Gastrocnemius medialis (tissue), 4 donors: Measurements from ENCODE around the gene KRTAP20-3. TPM values are rescaled to one million over a fixed set of nuclear protein-coding genes. Genes with fewer than 3 reads are reported as not detected.

ENCODE experiments used
- ATAC-seq, 2 donors: fragments of 150-250 bp; one replicate each; pipeline ENCODE4 v1.9.1; 2016
- DNase-seq, 2 donors: peaks; one replicate each; pipeline ENCODE4 v3.0.0-alpha.2; 2019
- H3K27ac ChIP-seq, 4 donors: fragments of 200-600 bp; sonication (generic); 1 replicate in 1 of 4; 2 replicates in 3 of 4; pipeline ENCODE4 v1.5.1; 2016 to 2018; ENCODE audit warnings: mild to moderate bottlenecking in 2 of 4, moderate library complexity in 1 of 4
- H3K27me3 ChIP-seq, 3 donors: fragments of 200-600 bp; sonication (generic) in 2 of 3; 1 replicate in 1 of 3; 2 replicates in 2 of 3; pipeline versions ENCODE4 v1.5.1 to v1.6.0; 2016 to 2019; ENCODE audit warnings: mild to moderate bottlenecking in 1 of 3, moderate library complexity in 1 of 3
- H3K36me3 ChIP-seq, 2 donors: fragments of 200-600 bp; sonication (generic) in 1 of 2; one replicate each; pipeline ENCODE4 v1.5.1; 2017 to 2018
- H3K4me1 ChIP-seq, 2 donors: fragments of 200-600 bp; sonication (generic) in 1 of 2; one replicate each; pipeline ENCODE4 v1.5.1; 2016 to 2017; ENCODE audit warnings: mild to moderate bottlenecking in 2 of 2
- H3K4me3 ChIP-seq, 4 donors: fragments of 200-600 bp; sonication (generic) in 3 of 4; 1 replicate in 1 of 4; 2 replicates in 3 of 4; pipeline ENCODE4 v1.5.1; 2016 to 2019; ENCODE audit warnings: mild to moderate bottlenecking in 2 of 4
- H3K9me3 ChIP-seq, 3 donors: fragments of 200-600 bp; sonication (generic) in 2 of 3; 1 replicate in 1 of 3; 2 replicates in 2 of 3; pipeline ENCODE4 v1.5.1; 2016 to 2019
- CTCF ChIP-seq, 5 experiments: fragments of 450-650 bp in 3 of 5; fragments of 200-600 bp in 2 of 5; sonication (generic) in 2 of 5; IDR thresholded peaks in 4 of 5; conservative IDR thresholded peaks in 1 of 5; 1 replicate in 4 of 5; 2 replicates in 1 of 5; pipeline ENCODE4 v1.5.1; 2016 to 2019; ENCODE audit warnings: antibody characterized with exemption in 5 of 5, mild to moderate bottlenecking in 3 of 5, moderate library complexity in 3 of 5
- POLR2A ChIP-seq, 2 donors: fragments of 450-650 bp; IDR thresholded peaks; one replicate each; pipeline ENCODE4 v1.6.1; 2017; ENCODE audit warnings: antibody characterized with exemption in 2 of 2, mild to moderate bottlenecking in 2 of 2, moderate library complexity in 2 of 2
- in situ Hi-C, 4 donors: fragments of 200-750 bp; cut with MboI; loops; one replicate each; pipeline versions ENCODE4 v1.15.0 to v1.8.0; 2017; ENCODE audit warnings: low sequenced_read_pairs in 4 of 4
- intact Hi-C: fragments of 100-400 bp; cut with DNase I; formaldehyde crosslinking; loops from one replicate; pipeline ENCODE4 v1.15.1; 2023; ENCODE audit warnings: low total_unique reads
- total RNA-seq, 4 donors: library from RNA; depleted of rRNA; stranded (reverse); fragments of >200 nt; gene quantifications; one replicate each; pipeline versions ENCODE4 v1.1.0 to v1.2.3, GENCODE V29; 2016

Gene KRTAP20-3
- total RNA-seq, 4 donors from 2014 or later, result not detected

GRCh38 chr21:30638686-30639085 lies 4.0 kb upstream of the KRTAP20-3 start:
- Histone ChIP-seq H3K27ac (no peak overlapping the region), H3K36me3 (no peaks in the 10 kb centered on the region), H3K4me3 (no peak overlapping the region), H3K9me3 (no peaks in the 10 kb centered on the region), H3K27me3 (no peaks in the 10 kb centered on the region), H3K4me1 (no peaks in the 10 kb centered on the region)
- ATAC-seq (no peak), DNase-seq (no peak)
- intact Hi-C loops (no loop called here), in situ Hi-C loops (loop anchor here in 1 of 4 donors (10.0 kb wide), 1 partner anchor 56 kb away; no protein-coding TSS in a partner anchor)
- TF ChIP-seq CTCF (IDR thresholded peaks at IDR 0.05 in 4 of 5, conservative IDR thresholded peaks at IDR 0.05 in 1 of 5) (no peak), POLR2A (IDR thresholded peaks at IDR 0.05) (no peak)

DNA sequence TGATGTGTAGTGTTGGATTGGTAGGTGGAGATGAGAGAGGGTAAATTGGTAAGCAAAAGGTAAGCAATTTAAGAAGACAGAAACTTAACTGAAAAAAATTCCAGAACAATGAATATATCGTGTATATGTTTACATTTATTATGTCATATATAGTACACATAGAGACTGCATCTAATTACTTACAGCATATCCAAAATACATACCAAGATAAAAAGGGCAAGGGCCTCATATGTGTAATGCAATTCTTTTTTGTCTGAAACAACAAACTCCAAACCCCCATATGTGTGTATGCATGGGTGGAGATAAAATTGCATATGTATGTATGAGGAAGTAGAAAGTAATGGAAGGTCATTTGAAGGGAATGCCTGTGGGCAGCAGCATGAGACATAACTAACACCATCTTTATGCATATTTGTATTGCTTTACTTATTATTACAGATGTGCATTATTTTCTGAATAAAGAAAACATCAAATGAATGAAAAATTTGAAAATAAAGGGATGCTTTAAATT lies 4.3 kb downstream of the KRTAP20-3 start:
- H3K4me3 ChIP-seq, result no peak overlapping the region
- no peaks in the 10 kb centered on the region for H3K9me3 ChIP-seq
- H3K27me3 ChIP-seq, result no peaks in the 10 kb centered on the region
- intact Hi-C loops, result no loop called here
- TF ChIP-seq CTCF (IDR thresholded peaks at IDR 0.05 in 4 of 5, conservative IDR thresholded peaks at IDR 0.05 in 1 of 5), result no peak
- TF ChIP-seq POLR2A (IDR thresholded peaks at IDR 0.05), result no peak
- no peaks in the 10 kb centered on the region for H3K36me3 ChIP-seq
- in situ Hi-C loops, result no loop called here
- ATAC-seq, result no peak
- no peak for DNase-seq
- no peak overlapping the region for H3K27ac ChIP-seq
- no peaks in the 10 kb centered on the region for H3K4me1 ChIP-seq

GRCh38 chr21:30652891-30653290 lies 10.2 kb downstream of the KRTAP20-3 start:
- in situ Hi-C loops, result no loop called here
- no peak for ATAC-seq

DNA sequence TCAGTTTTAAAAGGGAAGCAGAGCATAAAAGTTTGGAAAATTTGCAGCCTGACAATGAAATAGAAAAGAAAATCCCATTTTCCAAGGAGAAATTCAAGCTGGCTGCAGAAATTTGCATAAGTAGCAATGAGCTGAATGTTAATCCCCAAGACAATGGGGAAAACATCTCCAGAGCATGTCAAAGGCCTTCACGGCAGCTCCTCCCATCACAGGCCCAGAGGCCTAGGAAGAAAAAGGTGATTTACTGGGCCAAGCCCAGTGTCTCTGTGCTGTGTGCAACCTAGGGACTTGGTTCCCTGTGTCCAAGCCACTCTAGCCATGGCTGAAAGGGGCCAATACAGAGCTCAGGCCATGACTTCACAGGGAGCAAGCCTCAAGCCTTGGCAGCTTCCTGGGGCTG lies 26.1 kb downstream of the KRTAP20-3 start:
- in situ Hi-C loops, result no loop called here
- intact Hi-C loops, result no loop called here
- DNase-seq, result no peak

More at GRCh38 chr21:30652891-30653290, 10.2 kb downstream of the KRTAP20-3 start:
- Histone ChIP-seq H3K27ac (no peak overlapping the region), H3K4me1 (no peaks in the 10 kb centered on the region), H3K27me3 (no peaks in the 10 kb centered on the region), H3K36me3 (no peaks in the 10 kb centered on the region), H3K4me3 (no peak overlapping the region), H3K9me3 (no peaks in the 10 kb centered on the region)
- no peak for DNase-seq
- TF ChIP-seq POLR2A (IDR thresholded peaks at IDR 0.05) (no peak), CTCF (IDR thresholded peaks at IDR 0.05 in 4 of 5, conservative IDR thresholded peaks at IDR 0.05 in 1 of 5) (no peak)
- intact Hi-C loops, result no loop called here

More for the DNA sequence above, 26.1 kb downstream of the KRTAP20-3 start:
- Histone ChIP-seq H3K36me3 (no peaks in the 10 kb centered on the region), H3K4me3 (no peak overlapping the region), H3K9me3 (no peaks in the 10 kb centered on the region), H3K27ac (no peak overlapping the region), H3K27me3 (no peaks in the 10 kb centered on the region), H3K4me1 (no peaks in the 10 kb centered on the region)
- TF ChIP-seq CTCF (IDR thresholded peaks at IDR 0.05 in 4 of 5, conservative IDR thresholded peaks at IDR 0.05 in 1 of 5), result no peak
- no peak for TF ChIP-seq POLR2A (IDR thresholded peaks at IDR 0.05)
- no peak for ATAC-seq
